OCI-LY7 (cell line): Measurements from ENCODE around the gene ABCD1. TPM values are rescaled to one million over a fixed set of nuclear protein-coding genes. Genes with fewer than 3 reads are reported as not detected.

Source experiments
- BruUV-seq: library from RNA; stranded (reverse); fragments of 400-500 nt; replicated peaks from 2 replicates; lab custom pipeline; 2021; lab: Mats Ljungman, UMichigan
- CTCF ChIA-PET: fragments of 300-600 bp; sonication (Branson Sonifier 250); formaldehyde crosslinking; loops from one replicate; lab custom pipeline; 2022; ENCODE audit warnings: antibody characterized with exemption; ENCODE audit not compliant: unreplicated experiment; lab: Charles Lee
- POLR2A ChIA-PET: fragments of 300-600 bp; sonication (Branson Sonifier 250); formaldehyde crosslinking; loops from one replicate; lab custom pipeline; 2022; ENCODE audit warnings: antibody characterized with exemption; lab: Charles Lee
- DNase-seq: peaks from one replicate; pipeline ENCODE4 v3.0.0-alpha.2; 2015; ENCODE audit warnings: low spot score
- H2AFZ ChIP-seq: fragments of 200-600 bp; sonication (generic), shearing (Covaris generic); 2 replicates; pipeline ENCODE4 v1.6.1; 2014; ENCODE audit warnings: mild to moderate bottlenecking, antibody characterized with exemption, low read length, moderate library complexity
- H3K27ac ChIP-seq: fragments of 200-600 bp; sonication (generic); 2 replicates; pipeline ENCODE4 v1.5.1; 2014; ENCODE audit warnings: mixed run types, low read depth, mild to moderate bottlenecking, moderate library complexity, low read length, inconsistent platforms; ENCODE audit not compliant: poor library complexity, severe bottlenecking
- H3K36me3 ChIP-seq: fragments of 200-600 bp; sonication (generic); 2 replicates; pipeline ENCODE4 v1.6.1; 2014; ENCODE audit warnings: mild to moderate bottlenecking, antibody characterized with exemption, low read length, moderate library complexity, mixed read lengths; ENCODE audit not compliant: insufficient read depth
- H3K4me1 ChIP-seq: fragments of 200-600 bp; sonication (generic); 2 replicates; pipeline ENCODE4 v1.5.1; 2014; ENCODE audit warnings: mild to moderate bottlenecking, low read length; ENCODE audit not compliant: insufficient read depth, poor library complexity, severe bottlenecking
- H3K4me2 ChIP-seq: fragments of 200-600 bp; sonication (generic); 2 replicates; pipeline ENCODE4 v1.6.1; 2014; ENCODE audit warnings: mild to moderate bottlenecking, low read length
- H3K4me3 ChIP-seq: fragments of 200-600 bp; sonication (generic); 2 replicates; pipeline ENCODE4 v1.5.1; 2014; ENCODE audit warnings: mild to moderate bottlenecking, low read depth, low read length; ENCODE audit not compliant: poor library complexity, severe bottlenecking
- H3K79me2 ChIP-seq: fragments of 200-600 bp; sonication (generic); 2 replicates; pipeline ENCODE4 v1.6.1; 2016; ENCODE audit warnings: low read depth, mild to moderate bottlenecking, low read length, moderate library complexity, mixed read lengths; ENCODE audit not compliant: insufficient read depth
- H3K9me2 ChIP-seq: fragments of 200-600 bp; sonication (generic); 2 replicates; pipeline ENCODE4 v1.6.1; 2016; ENCODE audit warnings: mild to moderate bottlenecking, low read length, mixed read lengths; ENCODE audit not compliant: insufficient read depth
- H3K9me3 ChIP-seq: fragments of 200-600 bp; sonication (generic); 2 replicates; pipeline ENCODE4 v1.6.1; 2014; ENCODE audit warnings: mild to moderate bottlenecking, mixed run types, low read length, mixed read lengths
- H4K20me1 ChIP-seq: fragments of 200-600 bp; sonication (generic); 2 replicates; pipeline ENCODE4 v1.6.1; 2014; ENCODE audit warnings: mild to moderate bottlenecking, antibody characterized with exemption, low read length, moderate library complexity, mixed read lengths; ENCODE audit not compliant: insufficient read depth
- CTCF ChIP-seq: fragments of 200-600 bp; sonication (generic); conservative IDR thresholded peaks from 2 replicates; pipeline ENCODE4 v1.5.1; 2014; ENCODE audit warnings: mild to moderate bottlenecking, antibody characterized with exemption, low read length, moderate library complexity, mixed read lengths
- EZH2phosphoT487 ChIP-seq: fragments of 200-600 bp; sonication (generic); IDR thresholded peaks from 2 replicates; pipeline ENCODE4 v1.6.1; 2018; ENCODE audit warnings: low read depth, borderline replicate concordance, mild to moderate bottlenecking, mixed run types, antibody characterized with exemption, low read length, moderate library complexity, mixed read lengths
- intact Hi-C: fragments of 100-400 bp; cut with micrococcal nuclease; formaldehyde crosslinking; loops from one replicate; pipeline ENCODE4 v1.10.0; 2022; ENCODE audit not compliant: unreplicated experiment
- total RNA-seq, 2 experiments: library from RNA; depleted of rRNA in 1 of 2; stranded (reverse); fragments of >200 nt in 1 of 2; shearing (Covaris generic) in 1 of 2; gene quantifications; 2 replicates each; pipeline ENCODE4 v1.2.3, GENCODE V29; 2014 to 2022

ABCD1 gene
- total RNA-seq, 2 experiments from 2014 or later = 6.9 to 8.8 TPM

DNA sequence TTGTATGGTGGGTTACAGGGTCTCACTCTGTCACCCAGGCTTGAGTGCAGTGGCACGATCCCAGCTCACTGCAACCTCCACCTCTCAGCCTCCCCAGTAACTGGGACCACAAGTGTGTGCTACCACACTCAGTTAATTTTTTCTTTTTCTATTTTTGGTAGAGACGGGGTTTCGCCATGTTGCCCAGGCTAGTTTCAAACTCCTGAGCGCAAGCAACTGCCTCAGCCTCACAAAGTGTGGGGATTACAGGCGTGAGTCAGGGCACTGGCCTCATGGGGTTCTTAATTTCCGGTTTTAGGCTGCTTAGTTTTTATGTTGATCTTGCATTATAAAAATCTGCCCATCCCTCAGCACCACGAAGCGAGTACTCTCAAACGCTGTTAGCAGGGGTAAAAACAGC is 7.2 kb upstream of the ABCD1 start:
- no peaks in the 10 kb centered on the region for H3K9me2 ChIP-seq
- intact Hi-C loops = no loop called here
- H3K4me2 ChIP-seq = no peak overlapping the region
- no peak for TF ChIP-seq EZH2phosphoT487
- TF ChIP-seq CTCF = no peak
- no TSS peak for BruUV-seq
- peaks cover 9% of the 10 kb centered on the region; the same call in 1 of the 2 replicates for H3K79me2 ChIP-seq
- no peak overlapping the region for H3K27ac ChIP-seq
- no peaks in the 10 kb centered on the region for H3K9me3 ChIP-seq
- H3K4me1 ChIP-seq = peaks cover 6% of the 10 kb centered on the region
- peaks cover 66% of the 10 kb centered on the region for H3K36me3 ChIP-seq
- H2AFZ ChIP-seq = no peak overlapping the region
- POLR2A ChIA-PET = no interaction called here
- no peak for DNase-seq
- H4K20me1 ChIP-seq = no peaks in the 10 kb centered on the region
- CTCF ChIA-PET = no interaction called here
- no peak overlapping the region for H3K4me3 ChIP-seq

GRCh38 chrX:153719238-153719637 is 5.4 kb upstream of the ABCD1 start:
- ChIA-PET CTCF (no interaction called here), POLR2A (interaction anchor here (0.6 to 0.7 kb wide), 2 partner anchors 35 to 249 kb away, joined by 3 read pairs; no protein-coding TSS in a partner anchor)
- no peaks in the 10 kb centered on the region for H3K9me2 ChIP-seq
- TF ChIP-seq EZH2phosphoT487 (no peak), CTCF (no peak)
- intact Hi-C loops = no loop called here
- H4K20me1 ChIP-seq = no peaks in the 10 kb centered on the region
- H3K36me3 ChIP-seq = peaks cover 69% of the 10 kb centered on the region
- peaks cover 22% of the 10 kb centered on the region; the same call in 1 of the 2 replicates for H3K79me2 ChIP-seq
- BruUV-seq = no TSS peak
- H2AFZ ChIP-seq = no peak overlapping the region
- no peak overlapping the region for H3K27ac ChIP-seq
- peaks cover 12% of the 10 kb centered on the region for H3K4me1 ChIP-seq
- no peak overlapping the region for H3K4me3 ChIP-seq
- H3K4me2 ChIP-seq = no peak overlapping the region
- H3K9me3 ChIP-seq = no peaks in the 10 kb centered on the region
- no peak for DNase-seq

GRCh38 chrX:153719701-153720100 is 5.0 kb upstream of the ABCD1 start:
- Histone ChIP-seq H3K79me2 (peaks cover 22% of the 10 kb centered on the region; the same call in 1 of the 2 replicates), H3K36me3 (peaks cover 64% of the 10 kb centered on the region), H2AFZ (no peak overlapping the region), H3K4me1 (peaks cover 13% of the 10 kb centered on the region), H3K27ac (no peak overlapping the region), H3K9me2 (no peaks in the 10 kb centered on the region), H4K20me1 (no peaks in the 10 kb centered on the region), H3K4me3 (no peak overlapping the region), H3K4me2 (no peak overlapping the region), H3K9me3 (no peaks in the 10 kb centered on the region)
- ChIA-PET POLR2A (interaction anchor here (0.7 to 0.8 kb wide), 2 partner anchors 36 to 205 kb away, joined by 3 read pairs; no protein-coding TSS in a partner anchor), CTCF (no interaction called here)
- intact Hi-C loops = no loop called here
- no peak for DNase-seq
- BruUV-seq = no TSS peak
- TF ChIP-seq EZH2phosphoT487 (no peak), CTCF (no peak)
